Parathyroid adenoma (tissue), 2 donors: ENCODE data around the gene NUP35.

Experiments
- H2AFZ ChIP-seq: fragments of 300-600 bp; sonication (generic); one replicate; pipeline ENCODE4 v1.7.0; 2017; ENCODE audit warnings: antibody characterized with exemption, mild to moderate bottlenecking
- H3K27ac ChIP-seq: fragments of 300-600 bp; sonication (generic); one replicate; pipeline ENCODE4 v1.7.0; 2017
- H3K27me3 ChIP-seq: fragments of 300-600 bp; sonication (generic); one replicate; pipeline ENCODE4 v1.7.0; 2017; ENCODE audit warnings: low read length; ENCODE audit not compliant: control insufficient read depth, insufficient read depth
- H3K36me3 ChIP-seq: fragments of 300-600 bp; sonication (generic); one replicate; pipeline ENCODE4 v1.7.0; 2017; ENCODE audit warnings: low read length; ENCODE audit not compliant: control insufficient read depth, insufficient read depth
- H3K4me1 ChIP-seq: fragments of 300-600 bp; sonication (generic); one replicate; pipeline ENCODE4 v1.7.0; 2017; ENCODE audit warnings: control low read depth
- H3K4me2 ChIP-seq: fragments of 300-600 bp; sonication (generic); one replicate; pipeline ENCODE4 v1.7.0; 2017; ENCODE audit warnings: low read length
- H3K4me3 ChIP-seq: fragments of 300-600 bp; sonication (generic); one replicate; pipeline ENCODE4 v1.7.0; 2017; ENCODE audit warnings: low read depth, low read length
- H3K79me2 ChIP-seq: fragments of 300-600 bp; sonication (generic); one replicate; pipeline ENCODE4 v1.7.0; 2017; ENCODE audit warnings: control low read depth
- H3K9ac ChIP-seq: fragments of 300-600 bp; sonication (generic); one replicate; pipeline ENCODE4 v1.7.0; 2017; ENCODE audit warnings: mild to moderate bottlenecking
- H3K9me3 ChIP-seq: fragments of 300-600 bp; sonication (generic); one replicate; pipeline ENCODE4 v1.7.0; 2017; ENCODE audit warnings: low read length; ENCODE audit not compliant: control insufficient read depth
- TF ChIP-seq, protein P1 (sequence below): fragments of 300-600 bp; sonication (generic); IDR thresholded peaks from one replicate; pipeline ENCODE4 v1.7.0; 2017; ENCODE audit warnings: antibody characterized with exemption, mild to moderate bottlenecking
- donor health status: primary hyperparathyroidism.

Gene NUP35

DNA sequence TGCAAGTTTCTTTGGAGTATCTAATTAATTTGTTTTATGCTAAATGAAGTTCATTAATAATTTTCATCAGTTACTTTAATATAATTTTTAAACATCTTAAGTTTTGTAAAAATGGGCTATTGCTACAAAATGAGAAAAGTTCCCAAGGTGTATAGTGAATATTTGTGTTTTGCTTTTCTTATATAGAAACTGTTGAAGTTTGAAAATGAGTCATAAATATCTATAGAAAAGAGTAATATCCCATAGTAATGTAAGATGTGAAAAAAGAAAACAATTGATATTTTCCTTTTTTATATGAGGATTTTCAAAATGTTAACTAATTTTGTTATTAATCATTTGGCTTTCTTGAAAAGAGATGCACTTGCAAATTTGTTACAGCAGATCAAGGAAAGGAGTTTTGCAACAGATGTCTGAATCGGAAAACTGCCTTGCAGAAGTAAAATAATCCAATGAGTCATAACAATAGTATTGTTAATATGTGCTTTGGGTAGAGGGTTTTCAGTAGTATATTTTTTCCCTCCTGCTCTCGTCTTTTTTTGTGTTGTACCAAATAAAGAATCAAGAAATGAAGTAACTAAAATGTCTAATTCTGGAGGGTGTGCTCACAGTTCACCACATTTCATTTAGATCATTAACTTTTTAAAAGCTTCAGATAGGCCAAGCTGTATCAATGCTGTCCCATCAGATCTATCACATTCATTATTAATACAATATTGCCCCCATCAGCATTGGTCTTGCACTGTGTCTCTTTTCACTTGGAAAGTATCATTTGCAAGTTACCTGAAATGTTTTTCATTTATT, 30.2 kb upstream of the NUP35 start:
- Histone ChIP-seq H3K4me3 (no peak overlapping the region), H3K27ac (no peak overlapping the region), H3K9me3 (no peaks in the 10 kb centered on the region), H2AFZ (no peak overlapping the region), H3K4me1 (no peaks in the 10 kb centered on the region), H3K36me3 (no peaks in the 10 kb centered on the region), H3K27me3 (no peaks in the 10 kb centered on the region), H3K4me2 (no peak overlapping the region), H3K9ac (no peak overlapping the region), H3K79me2 (no peaks in the 10 kb centered on the region)
- TF ChIP-seq, protein P1, sequence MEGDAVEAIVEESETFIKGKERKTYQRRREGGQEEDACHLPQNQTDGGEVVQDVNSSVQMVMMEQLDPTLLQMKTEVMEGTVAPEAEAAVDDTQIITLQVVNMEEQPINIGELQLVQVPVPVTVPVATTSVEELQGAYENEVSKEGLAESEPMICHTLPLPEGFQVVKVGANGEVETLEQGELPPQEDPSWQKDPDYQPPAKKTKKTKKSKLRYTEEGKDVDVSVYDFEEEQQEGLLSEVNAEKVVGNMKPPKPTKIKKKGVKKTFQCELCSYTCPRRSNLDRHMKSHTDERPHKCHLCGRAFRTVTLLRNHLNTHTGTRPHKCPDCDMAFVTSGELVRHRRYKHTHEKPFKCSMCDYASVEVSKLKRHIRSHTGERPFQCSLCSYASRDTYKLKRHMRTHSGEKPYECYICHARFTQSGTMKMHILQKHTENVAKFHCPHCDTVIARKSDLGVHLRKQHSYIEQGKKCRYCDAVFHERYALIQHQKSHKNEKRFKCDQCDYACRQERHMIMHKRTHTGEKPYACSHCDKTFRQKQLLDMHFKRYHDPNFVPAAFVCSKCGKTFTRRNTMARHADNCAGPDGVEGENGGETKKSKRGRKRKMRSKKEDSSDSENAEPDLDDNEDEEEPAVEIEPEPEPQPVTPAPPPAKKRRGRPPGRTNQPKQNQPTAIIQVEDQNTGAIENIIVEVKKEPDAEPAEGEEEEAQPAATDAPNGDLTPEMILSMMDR = no peak

GRCh38 chr2:183105402-183106134, 18.7 kb upstream of the NUP35 start:
- no peak overlapping the region for H3K9ac ChIP-seq
- H3K27me3 ChIP-seq = no peaks in the 10 kb centered on the region
- no peaks in the 10 kb centered on the region for H3K9me3 ChIP-seq
- no peaks in the 10 kb centered on the region for H3K36me3 ChIP-seq
- H3K79me2 ChIP-seq = no peaks in the 10 kb centered on the region
- H3K4me2 ChIP-seq = no peak overlapping the region
- no peak overlapping the region for H3K4me3 ChIP-seq
- TF ChIP-seq, protein P1 = no peak
- H2AFZ ChIP-seq = no peak overlapping the region
- H3K4me1 ChIP-seq = no peaks in the 10 kb centered on the region
- no peak overlapping the region for H3K27ac ChIP-seq

- Histone ChIP-seq H3K9me3 (no peaks in the 10 kb centered on the region), H3K4me3 (no peak overlapping the region), H3K4me1 (no peaks in the 10 kb centered on the region), H3K27ac (no peak overlapping the region), H3K36me3 (no peaks in the 10 kb centered on the region), H3K27me3 (no peaks in the 10 kb centered on the region), H3K79me2 (no peaks in the 10 kb centered on the region), H2AFZ (no peak overlapping the region), H3K9ac (no peak overlapping the region), H3K4me2 (no peak overlapping the region)
- TF ChIP-seq, protein P1 = no peak
These were observed 11.7 kb upstream of the NUP35 start for GRCh38 chr2:183112577-183112976.

DNA sequence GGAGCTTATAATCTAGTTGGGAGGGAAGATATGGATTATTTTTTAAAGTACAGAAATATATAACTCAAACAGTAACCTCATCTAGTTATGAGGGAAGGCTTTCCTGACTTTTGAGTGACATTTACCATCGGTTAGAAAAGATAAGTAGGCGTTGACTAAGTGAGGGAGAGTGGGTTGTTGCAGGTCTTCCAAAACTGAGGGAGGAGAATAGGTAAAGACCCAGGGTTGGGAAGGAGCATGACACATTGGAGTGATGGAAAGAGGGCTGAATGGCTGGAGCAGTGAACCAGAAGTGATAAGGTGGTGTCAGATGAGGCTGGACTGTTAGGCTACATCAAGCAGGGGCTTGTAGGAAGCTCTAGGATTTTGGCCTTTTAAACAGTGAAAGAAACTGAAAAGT, 10.6 kb upstream of the NUP35 start:
- H3K9ac ChIP-seq = no peak overlapping the region
- H3K9me3 ChIP-seq = no peaks in the 10 kb centered on the region

More for the DNA sequence above, 10.6 kb upstream of the NUP35 start:
- H3K79me2 ChIP-seq = no peaks in the 10 kb centered on the region
- no peaks in the 10 kb centered on the region for H3K36me3 ChIP-seq
- no peak overlapping the region for H3K4me2 ChIP-seq
- no peak overlapping the region for H3K4me3 ChIP-seq
- no peaks in the 10 kb centered on the region for H3K4me1 ChIP-seq
- no peak overlapping the region for H3K27ac ChIP-seq
- H2AFZ ChIP-seq = no peak overlapping the region
- TF ChIP-seq, protein P1 = no peak
- no peaks in the 10 kb centered on the region for H3K27me3 ChIP-seq
